Measurements from ENCODE around the gene SCN2A. TPM values are rescaled to one million over a fixed set of nuclear protein-coding genes. Genes with fewer than 3 reads are reported as not detected.

Gene SCN2A
- total and polyA plus RNA-seq, 2 of the 4 experiments (the other 2 are of a cell fraction) = 0.24 to 0.54 TPM

DNA sequence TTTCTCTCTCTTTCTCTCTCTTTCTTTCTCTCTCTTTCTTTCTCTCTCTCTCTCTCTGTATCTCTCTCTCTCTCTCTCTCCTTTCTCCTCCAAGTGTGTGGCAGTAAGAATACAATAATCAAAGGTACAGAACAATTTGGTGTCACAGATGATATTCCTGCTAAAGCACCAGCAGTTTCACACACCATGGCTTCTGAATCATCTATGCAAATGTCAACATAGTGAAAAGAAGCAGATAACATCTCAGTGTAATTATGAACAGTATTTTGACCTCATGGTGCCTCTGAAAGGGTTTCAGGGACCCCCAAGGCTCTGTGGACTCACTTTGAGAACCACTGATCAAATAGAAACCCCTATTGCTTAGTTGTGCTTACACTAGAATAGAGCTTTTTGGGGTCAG, 191.8 kb downstream of the SCN2A start:
- Histone ChIP-seq H3K4me2 (ENCODE audit: low read depth, low read length) (no peak overlapping the region), H3K79me1 (ENCODE audit: low read depth in 1 of 2, low read length in 2 of 2) (no peaks in the 10 kb centered on the region), H3K14ac (replicated peaks; ENCODE audit: low read depth, low read length) (no peak overlapping the region), H2AK9ac (replicated peaks; ENCODE audit: low read depth, low read length, poor library complexity) (no peak overlapping the region), H3K23ac (ENCODE audit: low read depth, low read length) (no peak overlapping the region), H3K27me3 (ENCODE audit: control insufficient read depth, insufficient read depth, low read length) (no peaks in the 10 kb centered on the region), H2BK15ac (ENCODE audit: low read depth, low read length) (no peak overlapping the region), H3K9me1 (ENCODE audit: insufficient read depth, low read length) (no peaks in the 10 kb centered on the region), H2BK20ac (ENCODE audit: low read depth, low read length) (no peak overlapping the region), H2AFZ (replicated peaks; ENCODE audit: low read length, poor library complexity) (no peak overlapping the region), H3K36me3 (ENCODE audit: control insufficient read depth, insufficient read depth, low read length) (no peaks in the 10 kb centered on the region), H3K4ac (ENCODE audit: low read depth, low read length) (no peak overlapping the region), H3K4me1 (ENCODE audit: control insufficient read depth, insufficient read depth, low read length) (no peaks in the 10 kb centered on the region), H4K91ac (ENCODE audit: insufficient read depth, low read depth, low read length) (no peak overlapping the region), H3K18ac (ENCODE audit: low read depth, low read length) (no peak overlapping the region), H3K27ac (ENCODE audit: insufficient read depth, low read length) (no peak overlapping the region), H4K8ac (ENCODE audit: low read depth in 2 of 2, low read length in 2 of 2) (no peak overlapping the region), H4K20me1 (ENCODE audit: insufficient read depth, low read length) (no peaks in the 10 kb centered on the region), H4K5ac (ENCODE audit: low read depth, low read length) (no peak overlapping the region), H3K9me3 (ENCODE audit: control insufficient read depth, insufficient read depth, low read length) (no peaks in the 10 kb centered on the region), H3K9ac (ENCODE audit: low read depth, low read length) (no peak overlapping the region), H2BK120ac (ENCODE audit: low read depth, low read length) (no peak overlapping the region), H3K56ac (ENCODE audit: extremely low read depth, insufficient read depth, low read length) (no peak overlapping the region), H2AK5ac (ENCODE audit: low read depth, low read length) (no peak overlapping the region), H3K4me3 (ENCODE audit: insufficient read depth, low read depth, low read length) (no peak overlapping the region), H2BK5ac (ENCODE audit: low read depth, low read length, poor library complexity, severe bottlenecking) (no peak overlapping the region)
- POLR2A ChIA-PET (ENCODE audit: unreplicated experiment) = no interaction called here
- intact Hi-C loops (cut with micrococcal nuclease) = no loop called here
- dilution Hi-C loops (cut with HindIII; ENCODE audit: low sequenced_read_pairs, unreplicated experiment) = no loop called here
- in situ Hi-C loops (cut with MboI; ENCODE audit: low sequenced_read_pairs) = no loop called here
- no peak for TF ChIP-seq USF2 (IDR thresholded peaks at IDR 0.05; ENCODE audit: low read depth, low read length)
- no peak for TF ChIP-seq RFX5 (IDR thresholded peaks at IDR 0.05; ENCODE audit: low read depth, low read length)
- no peak for TF ChIP-seq BHLHE40 (IDR thresholded peaks at IDR 0.05; ENCODE audit: low read depth, low read length)
- no peak for TF ChIP-seq RAD21 (IDR thresholded peaks at IDR 0.05; ENCODE audit: low read length)
- TF ChIP-seq SMC3 (IDR thresholded peaks at IDR 0.05; ENCODE audit: low read depth, low read length) = no peak
- TF ChIP-seq, protein P1, sequence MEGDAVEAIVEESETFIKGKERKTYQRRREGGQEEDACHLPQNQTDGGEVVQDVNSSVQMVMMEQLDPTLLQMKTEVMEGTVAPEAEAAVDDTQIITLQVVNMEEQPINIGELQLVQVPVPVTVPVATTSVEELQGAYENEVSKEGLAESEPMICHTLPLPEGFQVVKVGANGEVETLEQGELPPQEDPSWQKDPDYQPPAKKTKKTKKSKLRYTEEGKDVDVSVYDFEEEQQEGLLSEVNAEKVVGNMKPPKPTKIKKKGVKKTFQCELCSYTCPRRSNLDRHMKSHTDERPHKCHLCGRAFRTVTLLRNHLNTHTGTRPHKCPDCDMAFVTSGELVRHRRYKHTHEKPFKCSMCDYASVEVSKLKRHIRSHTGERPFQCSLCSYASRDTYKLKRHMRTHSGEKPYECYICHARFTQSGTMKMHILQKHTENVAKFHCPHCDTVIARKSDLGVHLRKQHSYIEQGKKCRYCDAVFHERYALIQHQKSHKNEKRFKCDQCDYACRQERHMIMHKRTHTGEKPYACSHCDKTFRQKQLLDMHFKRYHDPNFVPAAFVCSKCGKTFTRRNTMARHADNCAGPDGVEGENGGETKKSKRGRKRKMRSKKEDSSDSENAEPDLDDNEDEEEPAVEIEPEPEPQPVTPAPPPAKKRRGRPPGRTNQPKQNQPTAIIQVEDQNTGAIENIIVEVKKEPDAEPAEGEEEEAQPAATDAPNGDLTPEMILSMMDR (conservative IDR thresholded peaks at IDR 0.05; ENCODE audit: low read depth, low read length) = no peak
- no peak for TF ChIP-seq POLR2A (IDR thresholded peaks at IDR 0.05; ENCODE audit: low read depth, low read length)
- no peak for TF ChIP-seq RCOR1 (IDR thresholded peaks at IDR 0.05; ENCODE audit: insufficient replicate concordance, low read length)
- TF ChIP-seq FOS (IDR thresholded peaks at IDR 0.05; ENCODE audit: low read depth, low read length) = no peak
- no peak for TF ChIP-seq MAFK (IDR thresholded peaks at IDR 0.05; ENCODE audit: low read depth, low read length)
- no peak for TF ChIP-seq CEBPB (IDR thresholded peaks at IDR 0.05; ENCODE audit: low read depth, low read length)
- TF ChIP-seq MAZ (IDR thresholded peaks at IDR 0.05; ENCODE audit: borderline replicate concordance, low read depth, low read length) = no peak
- no peak for TF ChIP-seq MXI1 (IDR thresholded peaks at IDR 0.05; ENCODE audit: borderline replicate concordance, low read depth, low read length)
- TF ChIP-seq, protein P2, sequence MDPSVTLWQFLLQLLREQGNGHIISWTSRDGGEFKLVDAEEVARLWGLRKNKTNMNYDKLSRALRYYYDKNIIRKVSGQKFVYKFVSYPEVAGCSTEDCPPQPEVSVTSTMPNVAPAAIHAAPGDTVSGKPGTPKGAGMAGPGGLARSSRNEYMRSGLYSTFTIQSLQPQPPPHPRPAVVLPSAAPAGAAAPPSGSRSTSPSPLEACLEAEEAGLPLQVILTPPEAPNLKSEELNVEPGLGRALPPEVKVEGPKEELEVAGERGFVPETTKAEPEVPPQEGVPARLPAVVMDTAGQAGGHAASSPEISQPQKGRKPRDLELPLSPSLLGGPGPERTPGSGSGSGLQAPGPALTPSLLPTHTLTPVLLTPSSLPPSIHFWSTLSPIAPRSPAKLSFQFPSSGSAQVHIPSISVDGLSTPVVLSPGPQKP (IDR thresholded peaks at IDR 0.05; ENCODE audit: borderline replicate concordance, low read depth, low read length) = no peak
- TF ChIP-seq NFE2L2 (IDR thresholded peaks at IDR 0.05; ENCODE audit: low read depth, low read length) = no peak
- no peak for TF ChIP-seq CHD1 (IDR thresholded peaks at IDR 0.05; ENCODE audit: low read depth, low read length)
- BruUV-seq (replicated peaks) = no TSS peak
- CTCF ChIA-PET = no interaction called here
- DNase-seq = no peak
- no peak for ATAC-seq (ENCODE audit: low read depth)
